Gastroesophageal sphincter (tissue), 4 donors: ENCODE results near the gene KIRREL3. TPM values are rescaled to one million over a fixed set of nuclear protein-coding genes. Genes with fewer than 3 reads are reported as not detected.

Experiments used
- ATAC-seq: fragments of 150-250 bp; one replicate; pipeline ENCODE4 v1.9.1; 2016; ENCODE audit warnings: mild to moderate bottlenecking, moderate library complexity
- H3K27ac ChIP-seq, 4 donors: fragments of 200-600 bp; sonication (generic) in 3 of 4; 1 replicate in 3 of 4; 2 replicates in 1 of 4; pipeline ENCODE4 v1.5.1; 2016 to 2019
- H3K27me3 ChIP-seq: fragments of 200-600 bp; sonication (generic); one replicate; pipeline ENCODE4 v1.5.1; 2019
- H3K36me3 ChIP-seq, 2 donors: fragments of 200-600 bp; sonication (generic); one replicate each; pipeline ENCODE4 v1.5.1; 2019; ENCODE audit warnings: control low read depth in 1 of 2
- H3K4me1 ChIP-seq, 3 donors: fragments of 200-600 bp; sonication (generic); 1 replicate in 2 of 3; 2 replicates in 1 of 3; pipeline ENCODE4 v1.5.1; 2016 to 2019; ENCODE audit warnings: control low read depth in 2 of 3
- H3K4me3 ChIP-seq, 2 donors: fragments of 200-600 bp; sonication (generic); one replicate each; pipeline ENCODE4 v1.5.1; 2019; ENCODE audit warnings: mild to moderate bottlenecking in 1 of 2, moderate library complexity in 1 of 2
- H3K9me3 ChIP-seq, 3 donors: fragments of 200-600 bp; sonication (generic); one replicate each; pipeline ENCODE4 v1.5.1; 2017 to 2019; ENCODE audit warnings: control low read depth in 2 of 3
- EP300 ChIP-seq: sonication (generic); formaldehyde crosslinking; IDR thresholded peaks from one replicate; pipeline ENCODE4 v1.6.1; 2017; ENCODE audit warnings: antibody characterized with exemption, mild to moderate bottlenecking
- POLR2A ChIP-seq, 2 donors: fragments of 450-650 bp; IDR thresholded peaks; one replicate each; pipeline ENCODE4 v1.6.1; 2017; ENCODE audit warnings: antibody characterized with exemption in 2 of 2, mild to moderate bottlenecking in 2 of 2, moderate library complexity in 1 of 2
- POLR2AphosphoS5 ChIP-seq: sonication (generic); formaldehyde crosslinking; IDR thresholded peaks from one replicate; pipeline ENCODE4 v1.6.1; 2017; ENCODE audit warnings: antibody characterized with exemption
- WGBS, 2 donors: methylation state at CpG; one replicate each; pipeline ENCODE4 v1.1.5; 2018; ENCODE audit warnings: low coverage in 1 of 2; 5-methylcytosine and 5-hydroxymethylcytosine counted together
- total RNA-seq, 4 donors: library from RNA; depleted of rRNA; stranded (reverse); fragments of >200 nt; gene quantifications; one replicate each; pipeline ENCODE4 v1.1.0, GENCODE V29; 2016
- TF ChIP-seq, protein P1 (sequence below), 4 experiments: fragments of 200-600 bp in 2 of 4; fragments of 450-650 bp in 2 of 4; sonication (generic) in 1 of 4; IDR thresholded peaks; one replicate each; pipeline ENCODE4 v1.5.1; 2017 to 2019; ENCODE audit warnings: antibody characterized with exemption in 4 of 4, mild to moderate bottlenecking in 2 of 4, moderate library complexity in 2 of 4

KIRREL3 gene
- total RNA-seq, 4 donors from 2014 or later, result 0.54 to 3.9 (median 1.4) TPM

- no peaks in the 10 kb centered on the region for H3K36me3 ChIP-seq
- no peaks in the 10 kb centered on the region for H3K4me1 ChIP-seq
- ATAC-seq, result no peak
- TF ChIP-seq, protein P1, sequence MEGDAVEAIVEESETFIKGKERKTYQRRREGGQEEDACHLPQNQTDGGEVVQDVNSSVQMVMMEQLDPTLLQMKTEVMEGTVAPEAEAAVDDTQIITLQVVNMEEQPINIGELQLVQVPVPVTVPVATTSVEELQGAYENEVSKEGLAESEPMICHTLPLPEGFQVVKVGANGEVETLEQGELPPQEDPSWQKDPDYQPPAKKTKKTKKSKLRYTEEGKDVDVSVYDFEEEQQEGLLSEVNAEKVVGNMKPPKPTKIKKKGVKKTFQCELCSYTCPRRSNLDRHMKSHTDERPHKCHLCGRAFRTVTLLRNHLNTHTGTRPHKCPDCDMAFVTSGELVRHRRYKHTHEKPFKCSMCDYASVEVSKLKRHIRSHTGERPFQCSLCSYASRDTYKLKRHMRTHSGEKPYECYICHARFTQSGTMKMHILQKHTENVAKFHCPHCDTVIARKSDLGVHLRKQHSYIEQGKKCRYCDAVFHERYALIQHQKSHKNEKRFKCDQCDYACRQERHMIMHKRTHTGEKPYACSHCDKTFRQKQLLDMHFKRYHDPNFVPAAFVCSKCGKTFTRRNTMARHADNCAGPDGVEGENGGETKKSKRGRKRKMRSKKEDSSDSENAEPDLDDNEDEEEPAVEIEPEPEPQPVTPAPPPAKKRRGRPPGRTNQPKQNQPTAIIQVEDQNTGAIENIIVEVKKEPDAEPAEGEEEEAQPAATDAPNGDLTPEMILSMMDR (IDR thresholded peaks at IDR 0.05), result no peak
- TF ChIP-seq POLR2A (IDR thresholded peaks at IDR 0.05), result no peak
- no peak for TF ChIP-seq EP300
- TF ChIP-seq POLR2AphosphoS5, result no peak
- H3K27me3 ChIP-seq, result peaks cover 6% of the 10 kb centered on the region
- no peak overlapping the region for H3K27ac ChIP-seq
- 100% methylated on average over 1 to 2 of the region's 2 CpGs for WGBS, 2 donors
- no peaks in the 10 kb centered on the region for H3K9me3 ChIP-seq
- no peak overlapping the region for H3K4me3 ChIP-seq
Observed at GRCh38 chr11:126687477-126687876, 313.1 kb downstream of the KIRREL3 start.

- H3K4me1 ChIP-seq, result no peaks in the 10 kb centered on the region
- WGBS, 2 donors, result 39 to 57% methylated on average over 3 to 4 of the region's 4 CpGs
- ATAC-seq, result no peak
- H3K27me3 ChIP-seq, result peaks cover 10% of the 10 kb centered on the region
- no peaks in the 10 kb centered on the region for H3K9me3 ChIP-seq
- no peak overlapping the region for H3K27ac ChIP-seq
- H3K36me3 ChIP-seq, result no peaks in the 10 kb centered on the region
- no peak for TF ChIP-seq EP300
- TF ChIP-seq, protein P1 (IDR thresholded peaks at IDR 0.05), result no peak
- TF ChIP-seq POLR2A (IDR thresholded peaks at IDR 0.05), result no peak
- no peak for TF ChIP-seq POLR2AphosphoS5
- H3K4me3 ChIP-seq, result no peak overlapping the region
Observed at GRCh38 chr11:126686938-126687337, 313.6 kb downstream of the KIRREL3 start.

DNA sequence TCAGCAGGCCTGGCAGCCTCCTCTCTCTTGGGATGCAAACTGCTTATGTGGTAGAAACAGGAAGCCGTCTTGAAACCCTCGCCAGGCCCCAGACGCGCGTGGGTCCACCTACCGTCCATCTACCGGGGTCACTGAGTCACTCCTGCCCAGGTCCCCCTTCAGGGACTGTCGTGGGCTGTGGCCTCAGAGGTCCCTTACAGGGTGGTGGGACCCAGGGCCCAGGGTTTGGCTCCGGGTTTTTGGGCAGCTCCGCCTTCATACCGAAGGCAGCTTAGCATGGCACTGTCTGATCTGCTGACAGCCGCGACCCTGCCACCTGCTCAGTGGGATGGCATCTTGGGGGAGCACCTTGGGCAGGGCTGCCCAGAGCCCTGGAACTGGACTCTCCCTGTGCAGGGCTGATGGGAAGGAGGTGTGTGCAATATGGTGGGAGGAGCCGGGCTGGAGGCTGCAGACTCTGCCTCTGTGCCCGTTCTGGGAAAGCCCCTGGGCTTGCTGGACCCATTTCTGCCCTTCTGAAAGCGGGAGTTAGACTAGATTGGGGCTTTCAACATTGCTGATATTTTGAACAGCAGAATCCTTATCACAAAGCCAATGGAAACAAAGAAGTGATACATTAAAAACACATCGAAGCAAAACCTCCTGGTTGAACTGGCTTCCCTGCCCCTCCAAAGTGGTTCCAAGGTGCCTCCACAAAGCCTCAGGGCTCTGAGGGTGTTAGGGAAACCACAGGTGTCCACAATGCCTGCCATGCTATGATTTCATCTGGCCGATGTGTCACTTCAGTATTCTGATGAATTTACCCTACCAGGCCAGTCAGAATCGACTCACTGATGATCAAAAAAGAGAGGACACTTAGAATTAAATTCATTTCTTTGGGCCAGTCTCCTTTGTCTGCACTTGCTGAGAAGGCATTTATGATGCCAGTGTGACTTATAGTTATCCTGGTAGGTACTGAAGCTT lies 316.5 kb downstream of the KIRREL3 start:
- Histone ChIP-seq H3K36me3 (no peaks in the 10 kb centered on the region), H3K9me3 (no peaks in the 10 kb centered on the region), H3K27me3 (peaks cover 10% of the 10 kb centered on the region), H3K4me1 (no peaks in the 10 kb centered on the region), H3K4me3 (no peak overlapping the region), H3K27ac (no peak overlapping the region)
- TF ChIP-seq, protein P1 (IDR thresholded peaks at IDR 0.05), result no peak
- TF ChIP-seq POLR2A (IDR thresholded peaks at IDR 0.05) (no peak), EP300 (no peak), POLR2AphosphoS5 (no peak)
- WGBS, 2 donors, result 52 to 83% methylated on average over 2 to 9 of the region's 19 CpGs
- ATAC-seq, result no peak

DNA sequence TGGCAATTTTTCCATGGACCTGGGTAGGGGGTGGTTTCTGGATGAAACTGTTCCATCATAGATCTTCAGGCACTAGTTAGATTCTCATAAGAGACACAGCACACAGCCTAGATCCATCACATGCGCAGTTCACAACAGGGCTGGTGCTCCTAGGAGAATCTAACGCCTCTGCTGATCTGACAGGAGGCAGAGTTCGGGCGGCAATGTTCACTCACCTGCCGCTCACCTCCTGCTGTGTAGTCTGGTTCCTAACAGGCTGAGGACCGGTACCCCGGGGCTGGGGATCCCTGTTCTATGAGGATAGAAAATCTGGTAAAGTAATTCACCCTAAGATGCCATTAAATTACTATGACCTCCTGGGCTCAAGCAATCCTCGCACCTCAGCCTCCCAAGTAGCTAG lies 318.0 kb downstream of the KIRREL3 start:
- Histone ChIP-seq H3K4me3 (no peak overlapping the region), H3K36me3 (no peaks in the 10 kb centered on the region), H3K27ac (no peak overlapping the region), H3K9me3 (no peaks in the 10 kb centered on the region), H3K27me3 (peaks cover 17% of the 10 kb centered on the region), H3K4me1 (no peaks in the 10 kb centered on the region)
- ATAC-seq, result no peak
- WGBS, 2 donors, result 80 to 100% methylated on average over 2 to 3 of the region's 8 CpGs
- TF ChIP-seq POLR2AphosphoS5 (no peak), POLR2A (IDR thresholded peaks at IDR 0.05) (no peak), EP300 (no peak)
- TF ChIP-seq, protein P1 (IDR thresholded peaks at IDR 0.05), result no peak

- ATAC-seq, result no peak
- WGBS, 2 donors, result 14 to 23% methylated on average over 3 of the region's 3 CpGs
- Histone ChIP-seq H3K27me3 (peaks cover 21% of the 10 kb centered on the region), H3K9me3 (no peaks in the 10 kb centered on the region), H3K36me3 (no peaks in the 10 kb centered on the region), H3K4me3 (no peak overlapping the region), H3K27ac (no peak overlapping the region), H3K4me1 (no peaks in the 10 kb centered on the region)
- TF ChIP-seq POLR2A (IDR thresholded peaks at IDR 0.05) (no peak), POLR2AphosphoS5 (no peak), EP300 (no peak)
- TF ChIP-seq, protein P1 (IDR thresholded peaks at IDR 0.05), result no peak
Observed at GRCh38 chr11:126680700-126681099, 319.9 kb downstream of the KIRREL3 start.
